MCF 10A (cell line): ENCODE results near the gene STXBP6. TPM values are rescaled to one million over a fixed set of nuclear protein-coding genes. Genes with fewer than 3 reads are reported as not detected.

Experiments used
- BruUV-seq: library from RNA; stranded (reverse); fragments of 400-500 nt; replicated peaks from 2 replicates; lab custom pipeline; 2021; lab: Mats Ljungman, UMichigan
- CTCF ChIA-PET: fragments of 300-600 bp; sonication (Branson Sonifier 250); formaldehyde crosslinking; extraction: SDS; loops from one replicate; lab custom pipeline; 2021; ENCODE audit warnings: antibody characterized with exemption, inconsistent platforms; lab: Yijun Ruan, JAX
- POLR2A ChIA-PET: fragments of 300-600, 350-650 bp; sonication (Branson Sonifier 250); formaldehyde crosslinking; extraction: SDS; loops from one replicate; lab custom pipeline; 2020; ENCODE audit warnings: antibody characterized with exemption, inconsistent platforms; lab: Yijun Ruan, JAX
- DNase-seq: peaks from one replicate; pipeline ENCODE4 v3.0.0-alpha.2; 2018; ENCODE audit not compliant: unreplicated experiment
- H3K27ac Mint-ChIP-seq: one replicate; pipeline ENCODE4 v1.8.0; 2022; ENCODE audit warnings: mild to moderate bottlenecking, low read depth, mixed read lengths; ENCODE audit not compliant: unreplicated experiment
- H3K27me3 Mint-ChIP-seq: one replicate; pipeline ENCODE4 v1.8.0; 2022; ENCODE audit warnings: mixed read lengths; ENCODE audit not compliant: insufficient read depth, unreplicated experiment
- H3K36me3 Mint-ChIP-seq: one replicate; pipeline ENCODE4 v1.8.0; 2022; ENCODE audit warnings: mild to moderate bottlenecking, moderate library complexity, mixed read lengths; ENCODE audit not compliant: insufficient read depth, unreplicated experiment
- H3K4me1 Mint-ChIP-seq: one replicate; pipeline ENCODE4 v1.8.0; 2022; ENCODE audit warnings: mixed read lengths; ENCODE audit not compliant: insufficient read depth, unreplicated experiment
- H3K4me3 Mint-ChIP-seq: one replicate; pipeline ENCODE4 v1.8.0; 2022; ENCODE audit warnings: mild to moderate bottlenecking, moderate library complexity, mixed read lengths; ENCODE audit not compliant: unreplicated experiment
- H3K9me3 Mint-ChIP-seq: one replicate; pipeline ENCODE4 v1.8.0; 2022; ENCODE audit warnings: mixed read lengths; ENCODE audit not compliant: unreplicated experiment
- intact Hi-C: fragments of 100-400 bp; cut with micrococcal nuclease; formaldehyde crosslinking; loops from 2 replicates; pipeline ENCODE4 v1.14.1; 2022
- total RNA-seq: library from RNA; stranded (reverse); gene quantifications from 2 replicates; pipeline ENCODE4 v1.2.3, GENCODE V29; 2022
- TF ChIP-seq, protein P1 (sequence below): fragments of 200-600 bp; IDR thresholded peaks from one replicate; pipeline ENCODE4 v1.8.0; 2022; ENCODE audit warnings: antibody characterized with exemption, mild to moderate bottlenecking; ENCODE audit not compliant: unreplicated experiment

The STXBP6 gene
- total RNA-seq, 1 experiment from 2014 or later: not detected

GRCh38 chr14:24894583-24895242 is 155.2 kb downstream of the STXBP6 start:
- Mint-ChIP-seq H3K27ac (no peak overlapping the region), H3K27me3 (no peaks in the 10 kb centered on the region), H3K36me3 (no peaks in the 10 kb centered on the region), H3K4me1 (no peaks in the 10 kb centered on the region), H3K9me3 (peaks cover 21% of the 10 kb centered on the region), H3K4me3 (no peak overlapping the region)
- no TSS peak for BruUV-seq
- intact Hi-C loops: no loop called here
- no peak for DNase-seq
- TF ChIP-seq, protein P1, sequence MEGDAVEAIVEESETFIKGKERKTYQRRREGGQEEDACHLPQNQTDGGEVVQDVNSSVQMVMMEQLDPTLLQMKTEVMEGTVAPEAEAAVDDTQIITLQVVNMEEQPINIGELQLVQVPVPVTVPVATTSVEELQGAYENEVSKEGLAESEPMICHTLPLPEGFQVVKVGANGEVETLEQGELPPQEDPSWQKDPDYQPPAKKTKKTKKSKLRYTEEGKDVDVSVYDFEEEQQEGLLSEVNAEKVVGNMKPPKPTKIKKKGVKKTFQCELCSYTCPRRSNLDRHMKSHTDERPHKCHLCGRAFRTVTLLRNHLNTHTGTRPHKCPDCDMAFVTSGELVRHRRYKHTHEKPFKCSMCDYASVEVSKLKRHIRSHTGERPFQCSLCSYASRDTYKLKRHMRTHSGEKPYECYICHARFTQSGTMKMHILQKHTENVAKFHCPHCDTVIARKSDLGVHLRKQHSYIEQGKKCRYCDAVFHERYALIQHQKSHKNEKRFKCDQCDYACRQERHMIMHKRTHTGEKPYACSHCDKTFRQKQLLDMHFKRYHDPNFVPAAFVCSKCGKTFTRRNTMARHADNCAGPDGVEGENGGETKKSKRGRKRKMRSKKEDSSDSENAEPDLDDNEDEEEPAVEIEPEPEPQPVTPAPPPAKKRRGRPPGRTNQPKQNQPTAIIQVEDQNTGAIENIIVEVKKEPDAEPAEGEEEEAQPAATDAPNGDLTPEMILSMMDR: no peak
- ChIA-PET CTCF (no interaction called here), POLR2A (no interaction called here)

- H3K27me3 Mint-ChIP-seq: no peaks in the 10 kb centered on the region
- no peak for DNase-seq
- intact Hi-C loops: no loop called here
- ChIA-PET POLR2A (no interaction called here), CTCF (no interaction called here)
- BruUV-seq: no TSS peak
- no peak overlapping the region for H3K4me3 Mint-ChIP-seq
- no peak overlapping the region for H3K27ac Mint-ChIP-seq
- no peaks in the 10 kb centered on the region for H3K4me1 Mint-ChIP-seq
- TF ChIP-seq, protein P1: no peak
- no peaks in the 10 kb centered on the region for H3K36me3 Mint-ChIP-seq
- peaks cover 26% of the 10 kb centered on the region for H3K9me3 Mint-ChIP-seq
Observed at GRCh38 chr14:24892497-24893051, 157.4 kb downstream of the STXBP6 start.

- H3K9me3 Mint-ChIP-seq: peaks cover 26% of the 10 kb centered on the region
- CTCF ChIA-PET: no interaction called here
- TF ChIP-seq, protein P1: no peak
- no peak overlapping the region for H3K27ac Mint-ChIP-seq
- no peak for DNase-seq
- no TSS peak for BruUV-seq
- H3K4me3 Mint-ChIP-seq: no peak overlapping the region
- no peaks in the 10 kb centered on the region for H3K4me1 Mint-ChIP-seq
- intact Hi-C loops: no loop called here
- POLR2A ChIA-PET: no interaction called here
- no peaks in the 10 kb centered on the region for H3K27me3 Mint-ChIP-seq
- no peaks in the 10 kb centered on the region for H3K36me3 Mint-ChIP-seq
Observed at GRCh38 chr14:24891987-24892496, 157.9 kb downstream of the STXBP6 start.

GRCh38 chr14:24890716-24891115 is 159.2 kb downstream of the STXBP6 start:
- ChIA-PET CTCF (no interaction called here), POLR2A (no interaction called here)
- no peak for DNase-seq
- intact Hi-C loops: no loop called here
- no peaks in the 10 kb centered on the region for H3K27me3 Mint-ChIP-seq
- no peak overlapping the region for H3K4me3 Mint-ChIP-seq
- no peaks in the 10 kb centered on the region for H3K36me3 Mint-ChIP-seq
- TF ChIP-seq, protein P1: no peak
- no peak overlapping the region for H3K27ac Mint-ChIP-seq
- no TSS peak for BruUV-seq
- H3K4me1 Mint-ChIP-seq: no peaks in the 10 kb centered on the region
- H3K9me3 Mint-ChIP-seq: peaks cover 26% of the 10 kb centered on the region
